Measurements from ENCODE around the gene SKAP1. TPM values are rescaled to one million over a fixed set of nuclear protein-coding genes. Genes with fewer than 3 reads are reported as not detected.

SKAP1 gene
- polyA plus RNA-seq, 1 of the 3 experiments (the other 2 are of a cell fraction) = not detected

GRCh38 chr17:48307814-48308411 is 122.1 kb downstream of the SKAP1 start (continued):
- no peak for TF ChIP-seq IRF3 (IDR thresholded peaks at IDR 0.05; ENCODE audit: low read depth, low read length)
- TF ChIP-seq FOSL2 (IDR thresholded peaks at IDR 0.05; ENCODE audit: borderline replicate concordance, low read depth) = no peak

- TF ChIP-seq ELF1 (IDR thresholded peaks at IDR 0.05) (no peak), SIN3A (IDR thresholded peaks at IDR 0.05; ENCODE audit: borderline replicate concordance, low read depth, low read length) (no peak), CHD2 (IDR thresholded peaks at IDR 0.05; ENCODE audit: low read length, partially characterized antibody) (no peak), RAD21 (IDR thresholded peaks at IDR 0.05; ENCODE audit: low read length) (no peak), GATA2 (CRISPR knock-in tag; IDR thresholded peaks at IDR 0.05) (no peak), POLR2AphosphoS5 (IDR thresholded peaks at IDR 0.05; ENCODE audit: low read depth, low read length) (no peak), SMC3 (IDR thresholded peaks at IDR 0.05; ENCODE audit: low read depth, low read length) (no peak), USF1 (IDR thresholded peaks at IDR 0.05; ENCODE audit: borderline replicate concordance, low read depth) (no peak), MXI1 (IDR thresholded peaks at IDR 0.05; ENCODE audit: low read depth, low read length) (no peak), JUND (IDR thresholded peaks at IDR 0.05) (no peak), YY1 (IDR thresholded peaks at IDR 0.05; ENCODE audit: low read depth) (no peak)
- CTCF ChIA-PET = interaction anchor here (0.6 to 3.5 kb wide), 27 partner anchors 9 to 418 kb away, joined by 3 to 59 read pairs (median 6); partner anchors contain the start of genes CDK5RAP3, HOXB5, HOXB6 and HOXB8
- Histone ChIP-seq H3K4me2 (no peak overlapping the region), H4K20me1 (ENCODE audit: insufficient read depth) (no peaks in the 10 kb centered on the region), H3K79me2 (ENCODE audit: insufficient read depth) (no peaks in the 10 kb centered on the region), H3K27me3 (ENCODE audit: insufficient read depth) (peaks cover 51% of the 10 kb centered on the region), H3K4me3 (ENCODE audit: low read depth in 2 of 2, low read length in 1 of 2) (no peak overlapping the region), H3K27ac (ENCODE audit: low read depth in 2 of 2, low read length in 1 of 2) (no peak overlapping the region), H3K36me3 (replicated peaks in 1 of 2; ENCODE audit: control insufficient read depth in 1 of 2, insufficient read depth in 2 of 2, low read length in 1 of 2) (no peaks in the 10 kb centered on the region), H3F3A (replicated peaks; ENCODE audit: insufficient read depth) (no peaks in the 10 kb centered on the region), H3K9ac (no peak overlapping the region), H3K9me2 (no peaks in the 10 kb centered on the region), H3K9me3 (no peaks in the 10 kb centered on the region), H2AFZ (ENCODE audit: low read depth) (no peak overlapping the region), H3K4me1 (ENCODE audit: control insufficient read depth in 1 of 2, insufficient read depth in 2 of 2, low read depth in 1 of 2, low read length in 1 of 2) (no peaks in the 10 kb centered on the region; a peak in 1 of 4 replicates)
- no peak for DNase-seq
- POLR2A ChIA-PET = no interaction called here
- WGBS (ENCODE audit: low lambda C conversion rate) = 3% methylated on average over 4 of the region's 4 CpGs
Measured at GRCh38 chr17:48307255-48307654, 122.8 kb downstream of the SKAP1 start.

GRCh38 chr17:48301002-48301401 is 129.0 kb downstream of the SKAP1 start:
- ChIA-PET POLR2A (no interaction called here), CTCF (interaction anchor here (1.1 kb wide), 1 partner anchor 51 kb away, joined by 4 read pairs; no protein-coding TSS in a partner anchor)
- H3K36me3 ChIP-seq (replicated peaks in 1 of 2; ENCODE audit: control insufficient read depth in 1 of 2, insufficient read depth in 2 of 2, low read length in 1 of 2) = no peaks in the 10 kb centered on the region
- no peak overlapping the region for H3K27ac ChIP-seq (ENCODE audit: low read depth in 2 of 2, low read length in 1 of 2)
- H3K9me3 ChIP-seq = no peaks in the 10 kb centered on the region
- DNase-seq = no peak
- no peak overlapping the region for H2AFZ ChIP-seq (ENCODE audit: low read depth)
- H3K4me2 ChIP-seq = no peak overlapping the region
- H3K79me2 ChIP-seq (ENCODE audit: insufficient read depth) = no peaks in the 10 kb centered on the region
- no peak overlapping the region for H3K4me3 ChIP-seq (ENCODE audit: low read depth in 2 of 2, low read length in 1 of 2)
- peaks cover 31% of the 10 kb centered on the region; the same call in 1 of the 2 replicates for H3K27me3 ChIP-seq (ENCODE audit: insufficient read depth)
- H3F3A ChIP-seq (replicated peaks; ENCODE audit: insufficient read depth) = no peaks in the 10 kb centered on the region
- H4K20me1 ChIP-seq (ENCODE audit: insufficient read depth) = no peaks in the 10 kb centered on the region
- H3K9me2 ChIP-seq = no peaks in the 10 kb centered on the region
- no peaks in the 10 kb centered on the region; a peak in 1 of 4 replicates for H3K4me1 ChIP-seq (ENCODE audit: control insufficient read depth in 1 of 2, insufficient read depth in 2 of 2, low read depth in 1 of 2, low read length in 1 of 2)
- no peak overlapping the region for H3K9ac ChIP-seq
- TF ChIP-seq RAD21 (IDR thresholded peaks at IDR 0.05; ENCODE audit: low read length) (no peak), TEAD4 (IDR thresholded peaks at IDR 0.05; ENCODE audit: borderline replicate concordance, insufficient read depth) (no peak), RXRA (IDR thresholded peaks at IDR 0.05; ENCODE audit: borderline replicate concordance, low read depth) (no peak), EP300 (IDR thresholded peaks at IDR 0.05; ENCODE audit: borderline replicate concordance in 1 of 2, low read depth in 1 of 2, low read length in 1 of 2) (no peak), IRF3 (IDR thresholded peaks at IDR 0.05; ENCODE audit: low read depth, low read length) (no peak), RFX5 (IDR thresholded peaks at IDR 0.05; ENCODE audit: low read length) (no peak), MEF2A (IDR thresholded peaks at IDR 0.05; ENCODE audit: borderline replicate concordance, low read depth) (no peak), FOXM1 (IDR thresholded peaks at IDR 0.05; ENCODE audit: low read depth) (no peak), JUND (IDR thresholded peaks at IDR 0.05) (no peak), REST (IDR thresholded peaks at IDR 0.05; ENCODE audit: low read depth, low read length) (no peak), NRF1 (IDR thresholded peaks at IDR 0.05; ENCODE audit: low read depth, low read length) (no peak)

Data from SK-N-SH (cell line).